Muscle of leg (tissue), 11 donors: ENCODE results near the gene PBX1. TPM values are rescaled to one million over a fixed set of nuclear protein-coding genes. Genes with fewer than 3 reads are reported as not detected.

Experiments
- DNase-seq: peaks from one replicate; pipeline ENCODE4 v3.0.0; 2013
- H3K27ac ChIP-seq: one replicate; pipeline ENCODE4 v1.5.1; 2013; ENCODE audit warnings: mild to moderate bottlenecking, low read length, control low read depth
- H3K27me3 ChIP-seq: one replicate; pipeline ENCODE4 v1.6.1; 2013; ENCODE audit warnings: low read length; ENCODE audit not compliant: control insufficient read depth, insufficient read depth
- H3K36me3 ChIP-seq: one replicate; pipeline ENCODE4 v1.6.1; 2013; ENCODE audit warnings: low read length; ENCODE audit not compliant: control insufficient read depth, insufficient read depth
- H3K4me1 ChIP-seq: one replicate; pipeline ENCODE4 v1.6.1; 2013; ENCODE audit warnings: low read length; ENCODE audit not compliant: control insufficient read depth, insufficient read depth
- H3K4me3 ChIP-seq: one replicate; pipeline ENCODE4 v1.5.1; 2013; ENCODE audit warnings: low read length, control low read depth
- H3K9me3 ChIP-seq: replicated peaks from 2 replicates; pipeline ENCODE4 v1.6.1; 2013; ENCODE audit warnings: low read depth, low read length; ENCODE audit not compliant: control insufficient read depth
- WGBS: methylation state at CpG from one replicate; pipeline ENCODE4 v1.1.5; 2013; ENCODE audit warnings: missing lambda C conversion rate; ENCODE audit not compliant: insufficient coverage; 5-methylcytosine and 5-hydroxymethylcytosine counted together
- polyA plus RNA-seq, 8 donors: library from polyadenylated mRNA; unstranded; fragments of 120-200 nt; gene quantifications; one replicate each; pipeline versions ENCODE4 v1.2.1 to v1.2.3, GENCODE V29; 2013; ENCODE audit warnings: inconsistent platforms in 1 of 8, low replicate concordance in 1 of 8; ENCODE audit not compliant: insufficient read length in 8 of 8, insufficient read depth in 1 of 8
- total RNA-seq: library from RNA; stranded (reverse); fragments of 120-200 nt; gene quantifications from one replicate; pipeline ENCODE4 v1.2.4, GENCODE V29; 2013

The PBX1 gene
- total and polyA plus RNA-seq, 9 donors = 42.6 to 66.9 (median 53.2) TPM

DNA sequence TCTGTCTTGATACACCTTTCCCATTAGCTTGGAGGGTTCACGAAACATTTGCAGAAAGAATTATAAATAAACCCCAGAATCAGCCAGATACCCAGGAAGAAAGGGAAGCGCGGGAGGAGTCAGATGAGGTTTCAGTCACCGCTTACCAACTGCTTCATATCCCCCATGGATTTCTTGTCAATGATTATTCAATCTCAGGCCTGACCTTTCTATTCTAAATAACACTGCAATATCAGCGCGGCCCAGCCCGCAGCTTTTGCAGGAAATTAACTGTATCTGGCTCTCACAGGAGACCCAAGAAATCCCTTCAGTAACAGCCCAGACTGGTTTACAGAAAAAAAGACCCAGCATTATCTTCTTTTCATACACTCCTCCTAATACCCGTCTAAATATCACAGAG, 308.6 kb downstream of the PBX1 start:
- DNase-seq = no peak
- 74% methylated on average over 4 of the region's 8 CpGs for WGBS

DNA sequence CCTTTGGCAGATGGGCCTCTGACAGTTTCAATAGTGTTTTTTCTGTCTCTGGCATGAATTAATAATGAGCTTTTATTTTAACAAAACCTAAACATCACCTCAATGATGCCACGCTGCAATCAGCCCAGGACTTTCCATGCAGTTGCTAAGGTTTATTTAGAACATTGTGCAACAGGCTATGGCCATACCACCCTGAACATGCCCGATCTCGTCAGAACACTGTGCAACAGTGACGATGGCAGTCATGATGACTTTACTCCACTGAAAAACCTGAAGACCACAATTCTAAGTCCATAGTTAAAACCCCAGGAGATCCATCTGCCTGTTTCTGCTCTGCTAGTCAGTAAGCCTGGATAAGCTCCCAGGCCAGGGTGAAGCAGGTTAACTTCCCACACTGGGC, 310.0 kb downstream of the PBX1 start:
- no peak for DNase-seq
- Histone ChIP-seq H3K9me3 (no peaks in the 10 kb centered on the region), H3K4me3 (no peak overlapping the region), H3K27me3 (no peaks in the 10 kb centered on the region), H3K4me1 (no peaks in the 10 kb centered on the region), H3K36me3 (no peaks in the 10 kb centered on the region), H3K27ac (no peak overlapping the region)
- WGBS = 100% methylated on average over 2 of the region's 4 CpGs

More for the DNA sequence above, 308.6 kb downstream of the PBX1 start:
- H3K36me3 ChIP-seq = no peaks in the 10 kb centered on the region
- no peak overlapping the region for H3K4me3 ChIP-seq
- H3K27ac ChIP-seq = no peak overlapping the region
- H3K4me1 ChIP-seq = no peaks in the 10 kb centered on the region
- no peaks in the 10 kb centered on the region for H3K9me3 ChIP-seq
- no peaks in the 10 kb centered on the region for H3K27me3 ChIP-seq

DNA sequence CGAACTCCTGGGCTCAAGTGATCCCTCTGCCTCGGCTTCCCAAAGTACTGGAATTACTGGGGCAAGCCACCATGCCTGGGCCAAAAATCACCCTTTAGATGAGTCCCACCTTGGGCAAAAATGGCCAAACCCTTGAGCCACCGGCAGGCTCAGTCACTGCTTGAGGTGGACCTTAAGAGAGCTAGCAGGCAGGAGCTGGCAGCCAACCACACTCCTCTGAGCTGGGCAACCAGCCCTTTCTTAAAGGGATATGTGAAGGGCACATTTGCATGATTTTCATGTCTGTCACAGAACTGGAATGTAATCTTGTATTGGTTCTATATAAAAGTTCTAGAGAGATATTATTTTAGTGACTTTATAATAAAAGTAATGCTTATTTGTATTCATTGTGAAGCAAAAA, 316.5 kb downstream of the PBX1 start:
- DNase-seq = no peak
- Histone ChIP-seq H3K9me3 (no peaks in the 10 kb centered on the region), H3K36me3 (no peaks in the 10 kb centered on the region), H3K27me3 (no peaks in the 10 kb centered on the region), H3K4me3 (no peak overlapping the region), H3K27ac (no peak overlapping the region), H3K4me1 (no peaks in the 10 kb centered on the region)
- 100% methylated on average over 1 of the region's 3 CpGs for WGBS

DNA sequence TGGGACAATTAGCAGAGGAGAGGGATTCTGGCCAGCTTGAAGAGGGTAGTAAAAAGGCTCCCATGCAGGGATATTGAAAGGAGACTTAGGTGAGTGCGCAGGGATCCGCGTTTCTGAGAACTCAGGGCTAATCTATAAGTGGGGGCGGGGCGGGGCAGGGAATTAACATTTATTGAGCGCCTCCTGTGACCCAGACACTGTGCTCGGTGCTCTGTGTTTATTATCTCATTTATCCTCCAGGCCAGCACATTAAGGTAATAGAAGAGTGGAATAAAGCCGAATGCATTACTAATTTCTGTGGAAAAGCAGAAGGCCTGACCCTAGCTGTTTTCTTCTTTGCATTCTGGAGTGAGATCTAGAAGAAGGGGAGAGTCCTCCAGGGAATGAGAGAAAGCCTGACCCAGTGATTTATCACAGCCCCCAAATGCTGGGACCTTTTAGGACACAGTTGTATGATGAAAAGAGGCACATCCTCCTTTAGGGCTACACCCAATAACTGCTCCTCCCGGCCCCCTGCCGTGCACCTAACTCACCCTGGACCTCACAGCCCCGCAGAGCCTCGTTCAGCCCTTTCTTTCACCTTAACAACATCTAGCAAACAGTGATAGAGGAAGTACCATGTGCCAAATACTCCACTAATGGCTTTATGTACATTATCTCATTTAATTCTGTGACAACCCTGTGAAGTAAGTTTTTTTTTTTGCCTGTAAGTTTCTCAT, 317.6 kb downstream of the PBX1 start:
- Histone ChIP-seq H3K36me3 (no peaks in the 10 kb centered on the region), H3K9me3 (no peaks in the 10 kb centered on the region), H3K4me3 (no peak overlapping the region), H3K4me1 (no peaks in the 10 kb centered on the region), H3K27ac (no peak overlapping the region), H3K27me3 (no peaks in the 10 kb centered on the region)
- DNase-seq = no peak
- WGBS = 57% methylated on average over 5 of the region's 12 CpGs

DNA sequence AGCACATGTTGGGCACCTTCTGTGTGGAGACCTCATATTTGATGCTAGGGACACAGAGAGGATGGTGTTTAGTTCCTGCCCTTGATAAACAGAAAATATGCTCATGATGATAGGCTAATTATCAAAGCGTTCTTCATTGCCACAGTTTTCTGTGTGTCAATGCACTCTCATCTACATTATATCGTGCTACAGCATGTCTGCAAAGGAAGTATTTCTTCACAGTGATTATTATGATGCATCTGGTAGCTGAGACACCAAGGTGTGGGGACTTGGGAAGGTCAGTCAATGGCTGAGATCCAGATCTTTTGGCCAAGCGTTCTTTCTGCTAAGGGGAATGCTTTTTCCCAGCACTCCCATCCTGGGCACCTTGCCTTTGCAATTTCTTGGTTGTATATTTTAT, 321.2 kb downstream of the PBX1 start:
- no peaks in the 10 kb centered on the region for H3K36me3 ChIP-seq
- H3K4me1 ChIP-seq = no peaks in the 10 kb centered on the region
- no peak overlapping the region for H3K27ac ChIP-seq
- no CpG with 5 or more reads among the region's 3 CpGs for WGBS
- no peak for DNase-seq
- no peaks in the 10 kb centered on the region for H3K9me3 ChIP-seq
- H3K27me3 ChIP-seq = no peaks in the 10 kb centered on the region
- no peak overlapping the region for H3K4me3 ChIP-seq

DNA sequence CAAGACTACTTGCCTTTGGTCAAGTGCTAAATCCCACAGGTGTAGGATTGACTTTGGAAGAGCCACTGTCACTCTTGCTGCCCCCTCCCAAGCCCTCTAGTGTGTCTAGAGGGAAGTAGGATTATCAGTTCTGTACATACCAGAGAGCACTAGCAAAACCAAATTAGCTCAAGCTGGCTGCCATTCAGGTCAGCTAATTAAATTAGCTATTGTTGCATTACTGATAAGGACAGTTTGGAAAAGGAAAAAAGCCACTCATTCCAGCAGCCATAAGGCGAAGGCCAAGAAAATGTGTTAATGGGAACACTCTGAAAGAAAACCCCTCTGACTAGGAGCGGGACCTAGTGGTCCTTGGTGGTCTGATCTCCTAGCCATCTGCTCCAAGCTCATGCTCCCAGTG, 321.7 kb downstream of the PBX1 start:
- Histone ChIP-seq H3K27ac (no peak overlapping the region), H3K36me3 (no peaks in the 10 kb centered on the region), H3K9me3 (no peaks in the 10 kb centered on the region), H3K27me3 (no peaks in the 10 kb centered on the region), H3K4me1 (no peaks in the 10 kb centered on the region), H3K4me3 (no peak overlapping the region)
- WGBS = 70% methylated on average over 1 of the region's 2 CpGs
- no peak for DNase-seq

DNA sequence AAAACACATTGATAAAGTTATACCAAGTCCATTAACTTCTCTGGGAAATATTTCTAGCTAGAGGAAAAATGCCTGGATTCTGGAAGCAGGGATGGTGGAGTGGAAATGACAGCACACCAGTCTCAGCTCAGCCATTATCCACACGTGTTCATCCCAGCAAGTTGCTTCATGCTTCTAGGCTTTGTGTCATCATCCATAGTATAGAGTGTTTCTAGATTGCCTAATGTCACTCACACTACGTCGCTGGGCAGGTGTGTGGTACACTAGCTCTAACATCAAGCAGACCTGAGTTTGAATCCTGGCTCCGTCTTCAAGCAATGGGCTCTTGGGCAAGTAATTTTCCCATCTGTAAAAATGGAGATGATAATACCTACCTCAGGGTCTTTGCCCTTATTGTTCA, 326.3 kb downstream of the PBX1 start:
- no peaks in the 10 kb centered on the region for H3K9me3 ChIP-seq
- H3K4me1 ChIP-seq = no peaks in the 10 kb centered on the region
- DNase-seq = no peak
- H3K27me3 ChIP-seq = no peaks in the 10 kb centered on the region
- H3K36me3 ChIP-seq = no peaks in the 10 kb centered on the region
- 100% methylated on average over 1 of the region's 4 CpGs for WGBS
- no peak overlapping the region for H3K4me3 ChIP-seq
- H3K27ac ChIP-seq = no peak overlapping the region

DNA sequence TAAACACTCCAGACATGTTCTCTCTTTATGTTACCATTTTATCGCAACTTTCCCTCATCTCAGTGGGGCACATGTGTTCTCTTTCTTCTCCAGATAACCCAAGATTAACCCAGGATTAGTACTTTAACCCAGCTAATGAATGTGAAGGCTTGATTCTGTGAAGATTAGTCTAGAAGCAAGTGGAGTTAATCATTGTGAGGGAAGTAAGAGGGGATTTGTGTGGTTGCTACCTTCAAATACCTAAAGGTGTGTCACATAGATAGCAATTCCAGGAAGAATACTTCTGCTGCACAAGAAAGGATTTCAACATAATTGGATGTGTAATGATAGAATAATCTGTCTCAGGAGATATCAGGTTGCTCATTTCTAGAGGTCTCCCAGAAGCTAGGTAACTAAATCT, 327.1 kb downstream of the PBX1 start:
- no peaks in the 10 kb centered on the region for H3K27me3 ChIP-seq
- H3K27ac ChIP-seq = no peak overlapping the region
- WGBS = no CpG with 5 or more reads among the region's 1 CpG
- no peaks in the 10 kb centered on the region for H3K36me3 ChIP-seq
- H3K4me1 ChIP-seq = no peaks in the 10 kb centered on the region
- H3K4me3 ChIP-seq = no peak overlapping the region
- no peaks in the 10 kb centered on the region for H3K9me3 ChIP-seq
- no peak for DNase-seq

DNA sequence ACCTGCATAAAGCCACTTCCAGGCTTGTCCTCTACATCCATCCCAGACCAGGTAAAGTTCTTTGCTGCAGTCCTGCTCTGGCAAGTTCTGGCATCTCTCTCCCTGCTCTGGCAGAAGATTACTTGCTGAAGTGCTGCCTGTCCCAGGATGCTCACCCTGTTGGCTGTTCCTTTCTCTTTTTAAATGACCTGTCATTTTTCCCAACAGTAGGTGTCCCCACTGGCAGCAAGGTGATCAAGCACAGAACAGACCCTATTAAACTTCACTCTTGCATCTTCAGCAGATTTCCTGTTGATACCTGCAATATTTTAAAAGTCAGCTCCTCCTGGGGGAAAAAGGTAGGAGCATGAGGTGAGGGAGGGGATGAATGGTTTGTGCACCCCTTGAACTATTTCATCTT, 332.6 kb downstream of the PBX1 start:
- Histone ChIP-seq H3K4me1 (no peaks in the 10 kb centered on the region), H3K27me3 (no peaks in the 10 kb centered on the region), H3K4me3 (no peak overlapping the region), H3K27ac (no peak overlapping the region), H3K36me3 (no peaks in the 10 kb centered on the region), H3K9me3 (no peaks in the 10 kb centered on the region)
- DNase-seq = no peak

DNA sequence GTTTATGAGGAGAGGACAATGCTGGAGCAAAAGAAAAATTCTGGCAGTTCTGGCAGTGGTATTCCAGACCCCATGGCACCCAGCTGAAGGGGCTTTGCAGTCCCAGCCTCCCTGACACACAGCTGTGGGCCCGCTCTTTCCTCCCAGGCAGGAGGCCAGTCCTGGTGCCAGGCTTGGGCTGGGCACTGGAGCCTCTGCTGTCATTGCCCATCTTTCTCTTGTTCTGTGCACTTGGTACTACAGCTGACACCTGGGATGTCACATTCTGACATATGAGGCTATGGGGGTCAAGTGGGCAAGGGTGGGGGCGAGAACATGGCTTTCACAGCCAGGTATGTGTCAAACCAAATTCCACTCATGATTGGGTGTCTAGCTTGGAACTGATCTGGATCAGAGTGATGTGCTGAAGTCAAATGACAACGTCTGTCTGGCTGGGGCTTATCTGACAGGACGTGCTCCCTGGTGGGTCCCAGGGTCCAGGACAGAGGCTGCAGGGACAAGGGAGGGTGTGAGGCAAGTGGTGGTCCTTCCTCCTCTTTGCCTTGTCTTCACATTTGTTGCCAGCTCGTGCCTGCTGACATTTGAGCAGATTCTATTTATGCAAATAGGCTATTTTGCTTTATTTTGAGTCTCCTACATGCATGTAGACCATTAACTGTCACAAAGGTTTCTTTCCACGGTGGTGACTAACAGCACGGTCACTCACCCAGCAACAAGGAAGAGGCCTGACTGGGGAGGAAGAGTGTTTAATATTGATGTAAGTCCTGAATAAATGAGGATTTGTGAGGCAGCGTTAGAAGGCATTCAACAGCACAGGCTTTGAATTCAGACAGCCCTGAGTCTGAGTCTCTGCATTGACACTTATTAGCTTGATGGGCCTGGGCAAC, 336.3 kb downstream of the PBX1 start:
- Histone ChIP-seq H3K4me1 (no peaks in the 10 kb centered on the region), H3K27ac (no peak overlapping the region), H3K27me3 (no peaks in the 10 kb centered on the region), H3K4me3 (no peak overlapping the region), H3K9me3 (peaks cover 3% of the 10 kb centered on the region), H3K36me3 (no peaks in the 10 kb centered on the region)
- DNase-seq = no peak
- 72% methylated on average over 5 of the region's 8 CpGs for WGBS
